HG03571 (cell line): ENCODE data around the gene C1orf74.
A peak's percentile ranks its signal among the peaks of the same experiment; 100 is the strongest.

Experiments used
- ATAC-seq: cut with Tn5 transposase; IDR thresholded peaks from one replicate; pipeline ENCODE4 v1.9.1; 2021; ENCODE audit not compliant: unreplicated experiment

C1orf74 gene

GRCh38 chr1:209784265-209785169, at the start of gene C1orf74:
TSS of gene C1orf74 (minus strand) at chr1:209784559. CDS start at chr1:209783634, 925 bp downstream.
- ATAC-seq = peak; percentile 98

- no peak for ATAC-seq
These were observed 47.3 kb upstream of the C1orf74 start for GRCh38 chr1:209831615-209832014.

- ATAC-seq = no peak
These were observed 46.4 kb upstream of the C1orf74 start for GRCh38 chr1:209830722-209831121.

- ATAC-seq = no peak
These were observed 45.4 kb upstream of the C1orf74 start for GRCh38 chr1:209829716-209830115.

GRCh38 chr1:209827384-209828262, 43.3 kb upstream of the C1orf74 start, which contains the start of gene UTP25:
TSS of gene UTP25 (plus strand) at chr1:209827972. CDS start at chr1:209828064, 92 bp downstream.
- peak; percentile 89 for ATAC-seq

- ATAC-seq = no peak
These were observed 41.5 kb upstream of the C1orf74 start for GRCh38 chr1:209825591-209826434.

- no peak for ATAC-seq
These were observed 39.0 kb upstream of the C1orf74 start for GRCh38 chr1:209823143-209824041.

GRCh38 chr1:209822706-209823105, 38.3 kb upstream of the C1orf74 start:
- no peak for ATAC-seq

GRCh38 chr1:209820986-209821385, 36.6 kb upstream of the C1orf74 start:
- no peak for ATAC-seq

GRCh38 chr1:209819058-209819457, 34.7 kb upstream of the C1orf74 start:
- no peak for ATAC-seq

GRCh38 chr1:209817691-209818090, 33.3 kb upstream of the C1orf74 start:
- ATAC-seq = no peak

GRCh38 chr1:209816923-209817322, 32.6 kb upstream of the C1orf74 start:
- ATAC-seq = no peak

GRCh38 chr1:209815931-209816341, 31.6 kb upstream of the C1orf74 start:
- no peak for ATAC-seq

GRCh38 chr1:209815490-209815889, 31.1 kb upstream of the C1orf74 start:
- no peak for ATAC-seq

GRCh38 chr1:209813902-209814301, 29.5 kb upstream of the C1orf74 start:
- no peak for ATAC-seq

- ATAC-seq = no peak
These were observed 26.4 kb upstream of the C1orf74 start for GRCh38 chr1:209810783-209811182.

GRCh38 chr1:209809611-209810010, 25.3 kb upstream of the C1orf74 start:
- ATAC-seq = no peak

GRCh38 chr1:209808059-209808581, 23.8 kb upstream of the C1orf74 start:
- ATAC-seq = no peak

GRCh38 chr1:209807509-209807908, 23.1 kb upstream of the C1orf74 start:
- no peak for ATAC-seq
